Activated CD4-positive, alpha-beta memory T cell treated with anti-CD3 and anti-CD28 coated beads, Interleukin-2, amount 10 ng/mL, durations not matched to agents 7 days and 5 days (primary cell): ENCODE results near the gene TXNL4B. TPM values are rescaled to one million over a fixed set of nuclear protein-coding genes. Genes with fewer than 3 reads are reported as not detected.
A peak's percentile ranks its signal among the peaks of the same experiment; 100 is the strongest.

Experiments
- CTCF ChIA-PET: fragments of 350-600 bp; sonication (Branson Sonifier 250); formaldehyde crosslinking; loops from one replicate; lab custom pipeline; 2021; ENCODE audit warnings: antibody characterized with exemption, inconsistent platforms; lab: Charles Lee
- POLR2A ChIA-PET: fragments of 350-600 bp; sonication (Branson Sonifier 250); formaldehyde crosslinking; loops from one replicate; lab custom pipeline; 2021; ENCODE audit warnings: antibody characterized with exemption; lab: Charles Lee
- DNase-seq: peaks from one replicate; pipeline ENCODE4 v3.0.0-alpha.2; 2020
- H3K27ac Mint-ChIP-seq: one replicate; pipeline ENCODE4 v1.8.0; 2021; ENCODE audit warnings: mild to moderate bottlenecking, mixed read lengths
- H3K27me3 Mint-ChIP-seq: one replicate; pipeline ENCODE4 v1.8.0; 2021; ENCODE audit warnings: mixed read lengths
- H3K36me3 Mint-ChIP-seq: one replicate; pipeline ENCODE4 v1.8.0; 2021; ENCODE audit warnings: low read depth, mixed read lengths
- H3K4me1 Mint-ChIP-seq: one replicate; pipeline ENCODE4 v1.8.0; 2021; ENCODE audit warnings: mixed read lengths
- H3K4me3 Mint-ChIP-seq: one replicate; pipeline ENCODE4 v1.8.0; 2021; ENCODE audit warnings: mild to moderate bottlenecking, mixed read lengths
- H3K9me3 Mint-ChIP-seq: one replicate; pipeline ENCODE4 v1.8.0; 2021; ENCODE audit warnings: mixed read lengths
- total RNA-seq, 2 experiments: library from RNA; stranded (reverse); gene quantifications; one replicate each; pipeline ENCODE4 v1.2.3, GENCODE V29; 2021

TXNL4B gene
- total RNA-seq, 2 experiments from 2014 or later, result 15.3 to 16.2 TPM

DNA sequence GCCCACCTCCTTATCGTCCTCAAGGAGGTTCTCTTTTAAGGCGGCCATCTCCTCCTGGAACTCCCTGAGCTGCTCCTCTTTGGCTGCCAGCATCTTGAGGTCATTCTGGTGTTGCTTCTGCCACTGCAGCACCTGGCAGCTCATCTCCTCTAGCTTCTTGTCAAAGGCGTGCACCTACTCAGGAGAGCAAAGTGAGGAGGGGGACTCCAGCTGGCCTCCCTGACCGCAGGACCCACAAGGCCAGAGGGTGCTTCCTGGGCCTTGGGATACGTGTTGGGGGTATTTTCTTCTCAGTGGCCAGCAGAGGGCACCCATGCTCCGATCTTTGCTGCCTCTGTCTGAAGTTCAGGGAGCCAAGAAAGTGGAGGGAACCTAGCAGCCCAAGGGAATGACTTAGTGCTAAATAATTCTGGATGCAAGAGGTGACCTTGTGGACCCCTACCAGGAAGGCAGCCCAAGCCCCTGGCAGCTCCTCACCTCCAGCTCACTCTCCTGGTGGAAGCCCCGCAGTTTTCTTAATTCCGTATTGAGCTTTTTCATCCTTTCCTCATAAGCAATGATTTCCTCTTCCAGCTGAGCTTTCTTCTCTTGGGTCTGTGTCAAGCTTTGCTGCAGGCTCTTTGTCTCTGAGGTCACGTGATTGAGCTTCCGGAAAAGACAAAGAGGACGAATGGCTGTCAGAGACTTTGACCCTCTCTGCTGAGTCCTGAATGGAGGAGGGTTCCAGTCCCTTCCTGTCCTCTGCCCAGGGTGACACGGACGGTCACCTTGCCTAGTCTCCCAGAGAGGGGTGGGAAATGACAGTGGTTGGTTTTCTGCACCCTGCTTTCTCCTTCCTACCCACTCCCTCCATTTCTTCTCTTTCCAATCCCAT lies 31.6 kb upstream of the TXNL4B start:
- H3K4me1 Mint-ChIP-seq, result no peaks in the 10 kb centered on the region
- ChIA-PET POLR2A (no interaction called here), CTCF (interaction anchor here (0.6 to 3.1 kb wide), 17 partner anchors 9 to 1983 kb away, joined by 3 to 18 read pairs (median 3); partner anchors contain the start of gene PMFBP1)
- no peaks in the 10 kb centered on the region for H3K9me3 Mint-ChIP-seq
- peaks cover 4% of the 10 kb centered on the region for H3K27me3 Mint-ChIP-seq
- peak; percentile 68 for DNase-seq
- H3K36me3 Mint-ChIP-seq, result no peaks in the 10 kb centered on the region
- H3K4me3 Mint-ChIP-seq, result no peak overlapping the region
- no peak overlapping the region for H3K27ac Mint-ChIP-seq

DNA sequence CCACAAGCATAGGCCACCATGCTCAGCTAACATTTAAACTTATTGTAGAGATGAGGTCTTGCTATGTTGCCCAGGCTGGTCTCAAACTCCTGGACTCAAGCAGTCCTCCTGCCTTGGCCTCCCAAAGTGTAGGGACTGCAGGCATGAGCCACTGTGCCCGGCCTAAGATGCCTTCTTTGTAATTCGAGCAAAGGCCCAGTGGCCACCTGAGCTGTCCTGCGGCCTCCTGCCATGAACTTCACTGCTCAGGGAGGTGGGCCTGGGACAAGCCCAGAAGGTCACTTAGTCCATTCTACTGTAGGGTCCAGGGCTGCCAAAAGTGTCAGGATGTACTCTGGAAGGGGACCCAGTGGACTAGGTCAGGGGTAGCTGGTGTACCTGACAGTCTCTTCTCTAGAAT lies 30.7 kb upstream of the TXNL4B start:
- Mint-ChIP-seq H3K4me3 (no peak overlapping the region), H3K27me3 (peaks cover 4% of the 10 kb centered on the region), H3K27ac (no peak overlapping the region), H3K9me3 (no peaks in the 10 kb centered on the region), H3K36me3 (no peaks in the 10 kb centered on the region), H3K4me1 (no peaks in the 10 kb centered on the region)
- ChIA-PET CTCF (interaction anchor here (0.6 to 3.1 kb wide), 11 partner anchors 10 to 733 kb away, joined by 3 to 18 read pairs (median 4); partner anchors contain the start of gene PMFBP1), POLR2A (no interaction called here)
- DNase-seq, result no peak

- Mint-ChIP-seq H3K9me3 (no peaks in the 10 kb centered on the region), H3K4me3 (no peak overlapping the region), H3K27ac (no peak overlapping the region), H3K4me1 (no peaks in the 10 kb centered on the region), H3K36me3 (no peaks in the 10 kb centered on the region), H3K27me3 (no peaks in the 10 kb centered on the region)
- DNase-seq, result no peak
- ChIA-PET POLR2A (no interaction called here), CTCF (interaction anchor here (1.5 to 3.1 kb wide), 3 partner anchors 27 to 343 kb away, joined by 4 to 18 read pairs (median 9); no protein-coding TSS in a partner anchor)
Measured at GRCh38 chr16:72123426-72123825, 30.0 kb upstream of the TXNL4B start.

- ChIA-PET POLR2A (no interaction called here), CTCF (interaction anchor here (3.1 kb wide), 1 partner anchor 344 kb away, joined by 18 read pairs; no protein-coding TSS in a partner anchor)
- H3K36me3 Mint-ChIP-seq, result no peaks in the 10 kb centered on the region
- H3K4me1 Mint-ChIP-seq, result no peaks in the 10 kb centered on the region
- H3K9me3 Mint-ChIP-seq, result no peaks in the 10 kb centered on the region
- no peak for DNase-seq
- no peak overlapping the region for H3K27ac Mint-ChIP-seq
- no peaks in the 10 kb centered on the region for H3K27me3 Mint-ChIP-seq
- H3K4me3 Mint-ChIP-seq, result no peak overlapping the region
Measured at GRCh38 chr16:72122916-72123315, 29.5 kb upstream of the TXNL4B start.

GRCh38 chr16:72122308-72122707 lies 28.9 kb upstream of the TXNL4B start:
- CTCF ChIA-PET, result no interaction called here
- H3K36me3 Mint-ChIP-seq, result no peaks in the 10 kb centered on the region
- H3K4me1 Mint-ChIP-seq, result no peaks in the 10 kb centered on the region
- no peak for DNase-seq
- H3K4me3 Mint-ChIP-seq, result no peak overlapping the region
- no peaks in the 10 kb centered on the region for H3K9me3 Mint-ChIP-seq
- POLR2A ChIA-PET, result no interaction called here
- H3K27ac Mint-ChIP-seq, result no peak overlapping the region
- no peaks in the 10 kb centered on the region for H3K27me3 Mint-ChIP-seq

GRCh38 chr16:72120026-72120425 lies 26.6 kb upstream of the TXNL4B start:
- H3K27ac Mint-ChIP-seq, result no peak overlapping the region
- no peaks in the 10 kb centered on the region for H3K36me3 Mint-ChIP-seq
- H3K27me3 Mint-ChIP-seq, result no peaks in the 10 kb centered on the region
- no peaks in the 10 kb centered on the region for H3K9me3 Mint-ChIP-seq
- POLR2A ChIA-PET, result no interaction called here
- H3K4me1 Mint-ChIP-seq, result no peaks in the 10 kb centered on the region
- CTCF ChIA-PET, result no interaction called here
- no peak overlapping the region for H3K4me3 Mint-ChIP-seq
- DNase-seq, result no peak

DNA sequence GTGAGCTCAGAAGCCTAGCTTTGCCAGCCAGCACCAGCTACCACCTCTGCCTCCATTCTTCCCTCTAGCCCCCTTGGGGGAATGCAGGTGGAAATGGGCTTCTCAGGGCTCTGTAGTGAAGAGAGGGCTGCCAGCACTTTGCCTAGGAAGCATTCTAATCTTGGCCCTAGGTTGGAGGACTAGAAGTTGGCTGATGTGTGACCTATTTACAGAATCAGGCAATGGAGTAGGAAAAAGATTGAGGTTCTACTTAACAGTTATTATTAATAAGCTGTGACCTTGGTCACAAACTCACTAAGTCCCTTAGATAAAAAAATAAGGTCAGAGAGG lies 20.2 kb upstream of the TXNL4B start:
- Mint-ChIP-seq H3K4me3 (no peak overlapping the region), H3K27me3 (no peaks in the 10 kb centered on the region), H3K9me3 (no peaks in the 10 kb centered on the region), H3K4me1 (no peaks in the 10 kb centered on the region), H3K36me3 (peaks cover 47% of the 10 kb centered on the region), H3K27ac (no peak overlapping the region)
- no peak for DNase-seq
- ChIA-PET POLR2A (no interaction called here), CTCF (interaction anchor here (1.3 kb wide), 1 partner anchor 20 kb away, joined by 3 read pairs; the partner anchor contains the start of genes DHX38 and TXNL4B)

- H3K4me1 Mint-ChIP-seq, result no peaks in the 10 kb centered on the region
- H3K4me3 Mint-ChIP-seq, result no peak overlapping the region
- peaks cover 51% of the 10 kb centered on the region for H3K36me3 Mint-ChIP-seq
- ChIA-PET CTCF (interaction anchor here (1.3 kb wide), 1 partner anchor 20 kb away, joined by 3 read pairs; the partner anchor contains the start of genes DHX38 and TXNL4B), POLR2A (no interaction called here)
- H3K27ac Mint-ChIP-seq, result no peak overlapping the region
- no peaks in the 10 kb centered on the region for H3K27me3 Mint-ChIP-seq
- H3K9me3 Mint-ChIP-seq, result no peaks in the 10 kb centered on the region
- DNase-seq, result no peak
Measured at GRCh38 chr16:72112906-72113615, 19.6 kb upstream of the TXNL4B start.

DNA sequence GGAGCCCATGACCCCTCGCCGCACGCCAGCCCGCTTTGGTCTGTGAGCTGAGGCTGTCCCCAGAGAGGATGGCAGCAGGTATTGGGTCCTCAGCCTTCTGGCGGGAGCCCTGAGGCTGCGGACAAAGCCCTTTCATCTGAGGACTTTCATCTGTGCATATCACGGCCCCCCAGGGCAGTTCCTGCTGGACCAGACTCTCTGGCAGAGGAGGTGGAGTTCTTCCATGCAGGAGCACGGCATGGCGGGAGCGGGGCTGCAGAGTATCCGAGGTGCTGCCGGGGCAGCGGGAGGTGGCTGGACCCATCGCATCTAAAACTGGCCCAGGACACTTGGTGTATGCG lies 19.0 kb upstream of the TXNL4B start:
- no peak for DNase-seq
- CTCF ChIA-PET, result no interaction called here
- Mint-ChIP-seq H3K27me3 (no peaks in the 10 kb centered on the region), H3K36me3 (peaks cover 57% of the 10 kb centered on the region), H3K4me3 (no peak overlapping the region), H3K9me3 (no peaks in the 10 kb centered on the region), H3K4me1 (no peaks in the 10 kb centered on the region), H3K27ac (no peak overlapping the region)
- POLR2A ChIA-PET, result no interaction called here

DNA sequence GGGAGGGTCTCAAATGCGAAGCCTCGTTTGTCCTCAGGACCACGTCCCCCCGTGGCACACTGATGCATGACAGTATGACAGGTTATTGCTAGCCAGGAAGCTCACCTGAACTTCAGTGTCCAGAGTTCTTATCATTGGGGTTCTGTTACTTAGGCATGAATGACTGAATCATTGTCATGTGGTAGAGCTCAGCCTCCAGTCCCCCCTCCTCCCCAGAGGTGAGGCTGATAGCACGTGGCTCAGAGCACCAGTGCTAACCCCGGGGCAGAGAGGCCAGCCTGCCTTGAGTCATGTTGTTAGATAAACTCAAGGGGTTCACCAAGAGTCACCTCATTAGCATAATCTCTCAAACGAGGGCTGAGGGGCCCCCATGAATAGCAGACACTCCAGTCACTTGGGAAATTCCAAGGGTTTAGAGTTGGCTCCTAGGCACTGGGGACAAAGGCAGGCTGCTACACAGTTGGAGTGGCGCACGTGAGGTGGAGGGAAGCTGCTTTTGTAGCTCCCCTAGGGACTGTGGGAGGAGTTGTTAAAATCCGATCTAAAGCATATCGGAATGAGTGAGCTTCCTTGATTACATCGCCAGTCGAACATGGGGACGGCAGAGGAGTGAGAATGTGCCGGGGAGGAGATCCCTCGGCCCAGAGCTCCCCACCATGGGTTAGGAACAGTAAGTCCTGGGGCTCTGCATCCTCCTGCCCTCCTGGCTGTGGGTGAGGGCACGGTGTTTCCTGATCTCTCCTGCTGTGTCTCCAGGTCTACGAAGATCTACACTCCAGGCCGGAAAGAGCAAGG lies 18.4 kb upstream of the TXNL4B start:
- Mint-ChIP-seq H3K4me1 (no peaks in the 10 kb centered on the region), H3K4me3 (no peak overlapping the region), H3K9me3 (no peaks in the 10 kb centered on the region), H3K36me3 (peaks cover 63% of the 10 kb centered on the region), H3K27ac (no peak overlapping the region), H3K27me3 (no peaks in the 10 kb centered on the region)
- CTCF ChIA-PET, result no interaction called here
- no peak for DNase-seq
- POLR2A ChIA-PET, result no interaction called here

DNA sequence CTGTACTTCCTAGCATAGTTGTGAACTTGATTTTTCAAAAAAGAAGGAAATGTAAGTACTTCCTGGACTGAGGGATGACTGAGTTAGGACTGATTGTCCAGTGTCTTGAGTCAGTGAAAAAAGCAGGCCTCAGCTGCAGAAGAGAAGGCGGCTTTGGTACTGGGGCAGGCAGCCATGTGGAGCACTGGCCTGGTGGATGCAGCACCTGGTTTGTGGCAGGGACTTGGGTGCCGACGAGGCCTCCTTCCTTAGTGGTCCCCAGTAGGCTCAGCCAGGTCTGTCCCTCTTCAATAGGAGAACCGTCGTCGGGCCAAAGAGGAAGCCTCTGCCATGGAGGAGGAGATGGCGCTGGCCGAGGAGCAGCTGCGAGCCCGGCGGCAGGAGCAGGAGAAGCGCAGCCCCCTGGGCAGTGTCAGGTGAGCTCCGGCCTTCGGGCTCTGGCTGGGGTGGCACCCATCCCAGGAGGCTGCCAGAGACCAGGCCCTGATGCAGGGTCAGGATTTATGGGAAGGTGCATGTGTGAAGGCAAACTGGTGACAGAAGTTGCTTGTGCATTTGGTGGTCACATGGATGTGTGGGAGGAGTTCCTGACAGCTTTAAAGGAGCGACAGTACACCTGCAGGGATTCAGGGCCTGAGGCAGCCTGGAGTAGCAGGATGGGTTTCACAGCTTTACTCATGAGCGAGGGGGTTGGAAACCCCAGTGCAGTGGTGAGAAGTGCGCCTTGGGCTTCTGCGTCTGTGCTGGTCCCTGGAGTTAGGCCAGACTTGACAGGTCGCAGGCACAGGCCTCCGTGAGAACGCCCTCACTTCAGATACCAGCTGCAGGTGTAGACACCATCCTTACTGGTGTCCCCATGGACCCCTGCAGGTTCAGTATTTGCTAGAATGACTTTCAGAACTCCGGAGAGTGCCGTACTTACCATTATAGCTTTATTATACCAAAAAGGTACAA lies 17.5 kb upstream of the TXNL4B start:
- Mint-ChIP-seq H3K4me3 (no peak overlapping the region), H3K4me1 (no peaks in the 10 kb centered on the region), H3K27me3 (no peaks in the 10 kb centered on the region), H3K9me3 (no peaks in the 10 kb centered on the region), H3K36me3 (peaks cover 72% of the 10 kb centered on the region), H3K27ac (no peak overlapping the region)
- POLR2A ChIA-PET, result no interaction called here
- CTCF ChIA-PET, result no interaction called here
- no peak for DNase-seq

DNA sequence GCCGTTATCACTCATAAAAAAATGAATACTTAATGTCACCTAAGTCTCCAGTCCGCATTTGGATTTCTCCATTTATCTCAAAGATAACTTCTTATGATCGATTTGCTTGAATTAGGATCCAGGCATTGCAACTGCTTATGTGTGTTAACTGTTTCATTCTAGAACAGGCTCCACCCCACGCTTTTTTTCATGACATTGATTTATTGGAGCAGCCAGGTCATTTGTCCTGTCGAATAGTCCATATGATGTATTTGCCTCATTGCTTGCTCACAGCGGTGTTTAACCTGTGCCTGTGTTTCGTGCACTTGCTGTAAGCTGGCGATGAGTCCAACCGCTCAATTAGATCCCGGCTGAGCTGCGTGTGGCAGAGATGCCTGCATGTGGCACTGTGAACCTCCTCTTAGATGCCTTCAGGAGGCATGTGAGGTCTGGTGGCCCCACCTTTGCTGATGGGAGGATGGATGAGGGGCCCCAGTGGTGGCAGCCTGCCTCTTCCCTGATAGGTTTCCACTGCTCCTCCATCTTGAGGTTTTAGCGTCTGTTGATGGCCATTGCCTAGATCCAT lies 16.6 kb upstream of the TXNL4B start:
- no peak for DNase-seq
- POLR2A ChIA-PET, result no interaction called here
- H3K27me3 Mint-ChIP-seq, result no peaks in the 10 kb centered on the region
- no peaks in the 10 kb centered on the region for H3K4me1 Mint-ChIP-seq
- no peak overlapping the region for H3K4me3 Mint-ChIP-seq
- CTCF ChIA-PET, result no interaction called here
- peaks cover 81% of the 10 kb centered on the region for H3K36me3 Mint-ChIP-seq
- H3K27ac Mint-ChIP-seq, result no peak overlapping the region
- no peaks in the 10 kb centered on the region for H3K9me3 Mint-ChIP-seq
